Transverse colon (tissue), 3 donors: ENCODE data around the gene NKX2-8.

Source experiments
- POLR2A ChIP-seq: fragments of 450-650 bp; IDR thresholded peaks from one replicate; pipeline ENCODE4 v1.6.1; 2016; ENCODE audit warnings: antibody characterized with exemption, mild to moderate bottlenecking, moderate library complexity
- TF ChIP-seq, protein P1 (sequence below), 5 experiments: fragments of 200-600 bp in 3 of 5; fragments of 450-650 bp in 2 of 5; sonication (generic) in 3 of 5; IDR thresholded peaks; 1 replicate in 2 of 5; 2 replicates in 3 of 5; pipeline ENCODE4 v1.5.1; 2016 to 2017; ENCODE audit warnings: antibody characterized with exemption in 5 of 5, inconsistent platforms in 3 of 5, mild to moderate bottlenecking in 2 of 5, moderate library complexity in 1 of 5

DNA sequence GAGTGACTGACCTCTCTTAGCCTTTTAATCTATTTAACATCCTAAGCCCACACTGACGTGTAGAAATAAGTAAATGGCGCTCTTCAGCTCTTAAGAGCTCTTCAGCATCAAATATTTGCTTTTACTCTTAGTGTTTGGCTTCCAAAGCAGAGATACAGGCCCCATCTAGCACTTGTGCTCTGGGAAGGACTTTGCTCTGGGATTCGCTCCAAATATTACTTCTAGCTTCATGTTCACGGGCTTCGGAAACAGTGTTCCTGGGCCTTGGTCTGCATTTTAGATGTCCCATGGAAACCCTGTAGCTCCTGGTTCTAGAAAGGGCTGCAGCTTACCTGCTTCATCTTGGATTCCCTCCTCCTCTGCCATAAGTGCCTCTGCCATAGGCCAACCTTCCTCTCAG is 2.7 kb upstream of the NKX2-8 start:
- TF ChIP-seq, protein P1, sequence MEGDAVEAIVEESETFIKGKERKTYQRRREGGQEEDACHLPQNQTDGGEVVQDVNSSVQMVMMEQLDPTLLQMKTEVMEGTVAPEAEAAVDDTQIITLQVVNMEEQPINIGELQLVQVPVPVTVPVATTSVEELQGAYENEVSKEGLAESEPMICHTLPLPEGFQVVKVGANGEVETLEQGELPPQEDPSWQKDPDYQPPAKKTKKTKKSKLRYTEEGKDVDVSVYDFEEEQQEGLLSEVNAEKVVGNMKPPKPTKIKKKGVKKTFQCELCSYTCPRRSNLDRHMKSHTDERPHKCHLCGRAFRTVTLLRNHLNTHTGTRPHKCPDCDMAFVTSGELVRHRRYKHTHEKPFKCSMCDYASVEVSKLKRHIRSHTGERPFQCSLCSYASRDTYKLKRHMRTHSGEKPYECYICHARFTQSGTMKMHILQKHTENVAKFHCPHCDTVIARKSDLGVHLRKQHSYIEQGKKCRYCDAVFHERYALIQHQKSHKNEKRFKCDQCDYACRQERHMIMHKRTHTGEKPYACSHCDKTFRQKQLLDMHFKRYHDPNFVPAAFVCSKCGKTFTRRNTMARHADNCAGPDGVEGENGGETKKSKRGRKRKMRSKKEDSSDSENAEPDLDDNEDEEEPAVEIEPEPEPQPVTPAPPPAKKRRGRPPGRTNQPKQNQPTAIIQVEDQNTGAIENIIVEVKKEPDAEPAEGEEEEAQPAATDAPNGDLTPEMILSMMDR (IDR thresholded peaks at IDR 0.05) = no peak
- TF ChIP-seq POLR2A = no peak
